ENCODE data around the gene OBSCN.

DNA sequence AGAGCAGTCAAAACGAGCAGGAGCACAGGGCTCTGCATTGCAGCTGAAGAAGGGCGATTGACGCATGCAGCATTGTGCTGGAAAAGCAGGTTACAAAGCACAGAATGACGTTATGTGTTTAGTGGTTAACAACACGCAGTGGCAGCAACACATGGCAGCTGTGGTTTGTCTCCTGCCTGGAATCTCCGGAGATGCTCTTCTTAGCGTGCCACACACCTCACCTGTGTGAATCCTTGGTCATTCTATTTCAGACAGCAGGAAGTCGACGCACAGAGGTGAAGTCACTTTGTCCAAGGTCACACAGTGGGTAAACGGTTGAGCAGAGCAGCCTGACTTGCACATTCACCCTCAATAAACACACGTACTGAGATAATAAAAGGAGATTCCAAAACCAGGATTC lies 14.7 kb downstream of the OBSCN start:
- TF ChIP-seq, protein P1, sequence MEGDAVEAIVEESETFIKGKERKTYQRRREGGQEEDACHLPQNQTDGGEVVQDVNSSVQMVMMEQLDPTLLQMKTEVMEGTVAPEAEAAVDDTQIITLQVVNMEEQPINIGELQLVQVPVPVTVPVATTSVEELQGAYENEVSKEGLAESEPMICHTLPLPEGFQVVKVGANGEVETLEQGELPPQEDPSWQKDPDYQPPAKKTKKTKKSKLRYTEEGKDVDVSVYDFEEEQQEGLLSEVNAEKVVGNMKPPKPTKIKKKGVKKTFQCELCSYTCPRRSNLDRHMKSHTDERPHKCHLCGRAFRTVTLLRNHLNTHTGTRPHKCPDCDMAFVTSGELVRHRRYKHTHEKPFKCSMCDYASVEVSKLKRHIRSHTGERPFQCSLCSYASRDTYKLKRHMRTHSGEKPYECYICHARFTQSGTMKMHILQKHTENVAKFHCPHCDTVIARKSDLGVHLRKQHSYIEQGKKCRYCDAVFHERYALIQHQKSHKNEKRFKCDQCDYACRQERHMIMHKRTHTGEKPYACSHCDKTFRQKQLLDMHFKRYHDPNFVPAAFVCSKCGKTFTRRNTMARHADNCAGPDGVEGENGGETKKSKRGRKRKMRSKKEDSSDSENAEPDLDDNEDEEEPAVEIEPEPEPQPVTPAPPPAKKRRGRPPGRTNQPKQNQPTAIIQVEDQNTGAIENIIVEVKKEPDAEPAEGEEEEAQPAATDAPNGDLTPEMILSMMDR (conservative IDR thresholded peaks at IDR 0.05), result no peak
- TF ChIP-seq ZFX (IDR thresholded peaks at IDR 0.05), result no peak

All from C4-2B (cell line).